ENCODE data around the gene NAGA.

GRCh38 chr22:42077486-42078125, 7.0 kb upstream of the NAGA start:
- TF ChIP-seq CTCF (IDR thresholded peaks at IDR 0.05) (no peak), POLR2A (IDR thresholded peaks at IDR 0.05) (no peak), POLR2AphosphoS5 (IDR thresholded peaks at IDR 0.05) (no peak), EP300 (IDR thresholded peaks at IDR 0.05) (no peak)
